SK-N-MC (cell line): ENCODE results near the gene MAGEA9.

Experiments used
- EZH2 ChIP-seq: fragments of 200-600 bp; sonication (generic); IDR thresholded peaks from one replicate; pipeline ENCODE4 v1.6.1; 2017; ENCODE audit warnings: antibody characterized with exemption
- POLR2AphosphoS5 ChIP-seq: IDR thresholded peaks from 2 replicates; pipeline ENCODE4 v1.6.1; 2012; ENCODE audit warnings: mild to moderate bottlenecking, low read depth, low read length, borderline replicate concordance

DNA sequence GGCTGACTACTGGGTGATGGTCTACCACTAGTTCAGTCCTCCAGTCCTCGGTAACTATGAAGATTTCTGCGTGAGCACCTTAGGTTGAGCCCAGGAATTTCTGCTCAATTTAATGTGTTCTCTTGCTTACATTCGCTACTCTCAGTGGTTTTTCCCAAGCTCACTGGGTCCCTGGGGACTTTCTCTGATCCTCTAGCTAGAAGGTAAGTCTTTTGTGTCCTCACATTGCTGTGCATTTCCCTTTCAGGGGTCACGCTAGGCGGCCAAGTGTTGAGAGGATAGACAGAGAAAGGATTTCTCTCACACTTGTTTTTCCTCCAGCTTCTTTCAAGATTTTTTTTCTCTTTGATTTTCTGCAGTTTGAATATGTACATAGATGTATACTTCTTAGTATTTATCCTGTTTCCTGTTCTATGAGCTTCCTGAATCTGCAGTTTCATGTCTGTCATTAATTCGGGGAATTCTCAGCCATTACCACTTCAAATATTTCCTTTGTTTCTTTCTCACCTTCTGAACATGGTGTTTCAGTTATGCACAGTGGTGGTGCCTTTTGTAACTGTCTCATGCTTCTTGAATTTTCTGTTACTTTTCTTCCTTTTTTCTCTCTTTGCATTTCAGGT, 17.5 kb downstream of the MAGEA9 start:
- no peak for TF ChIP-seq EZH2
- TF ChIP-seq POLR2AphosphoS5: no peak
